HG02852 (cell line): Measurements from ENCODE around the gene METTL16.
"Not testable (repeated sequence)": the region's sequence is repeated elsewhere in the genome, so short reads cannot be mapped to it uniquely, and the experiment has no call there.

Source experiments
- ATAC-seq: cut with Tn5 transposase; IDR thresholded peaks from one replicate; pipeline ENCODE4 v1.9.1; 2021; ENCODE audit warnings: mild to moderate bottlenecking, moderate library complexity; ENCODE audit not compliant: unreplicated experiment

Gene METTL16

DNA sequence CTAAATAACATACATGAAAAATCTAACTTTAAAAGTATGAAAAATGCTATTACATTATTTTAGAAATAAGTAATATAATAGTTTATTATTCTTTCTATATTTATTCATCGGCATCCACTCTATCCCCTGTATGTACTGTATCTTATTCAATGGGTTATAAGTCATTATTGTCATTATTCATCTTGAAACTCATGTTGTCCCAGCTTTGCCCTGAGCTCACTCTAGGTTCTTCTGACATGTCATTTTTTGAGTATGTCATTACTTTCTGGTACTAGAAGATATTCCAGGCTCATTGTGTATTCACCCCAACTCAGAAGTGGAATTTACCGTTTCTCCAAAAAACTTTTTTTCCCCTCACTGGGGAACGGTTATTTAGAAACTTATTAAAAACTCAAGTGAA is 57.8 kb downstream of the METTL16 start:
- ATAC-seq: no peak

DNA sequence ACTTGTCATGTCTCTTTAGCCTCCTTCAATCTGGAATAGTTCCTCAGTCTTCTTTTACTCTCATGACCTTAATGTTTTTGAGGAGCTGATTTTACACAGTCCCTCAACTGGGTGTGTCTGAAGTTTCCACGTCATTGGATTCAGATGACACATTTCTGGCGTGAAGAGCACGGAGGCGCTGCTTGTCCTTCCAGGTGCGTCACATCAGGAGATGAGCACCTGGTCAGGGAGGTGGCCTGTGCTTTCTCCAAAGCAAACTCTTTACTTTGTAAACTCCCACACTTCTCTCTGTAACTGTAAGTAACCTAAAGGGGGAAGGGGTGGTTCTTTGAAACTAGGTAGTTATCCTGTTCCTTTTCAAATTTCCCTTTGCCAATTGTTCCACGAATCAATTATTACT is 58.4 kb downstream of the METTL16 start:
- no peak for ATAC-seq

DNA sequence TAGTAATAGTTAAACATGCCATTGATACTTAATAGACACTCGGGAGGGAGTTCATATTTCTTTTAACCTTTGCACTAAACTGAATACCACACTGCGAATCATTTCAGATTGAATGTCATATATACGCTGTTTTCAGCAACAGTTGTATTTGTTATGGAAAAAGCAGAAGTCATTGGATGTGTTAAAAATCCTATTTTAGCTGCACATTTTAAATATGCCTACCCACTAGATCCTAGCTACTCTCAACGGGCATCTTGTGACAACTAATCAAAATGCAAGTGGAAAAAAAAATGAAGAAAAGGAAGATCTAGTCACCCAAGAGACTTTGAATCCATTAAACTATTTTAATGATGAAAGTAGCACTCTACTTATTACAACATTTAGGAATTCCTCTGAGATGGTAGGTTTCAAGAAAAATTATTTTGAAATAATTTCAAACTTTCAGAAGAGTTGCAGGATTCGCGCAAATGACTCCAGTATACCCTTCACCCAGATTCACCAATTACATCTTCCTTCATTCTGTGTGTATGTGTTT is 59.4 kb downstream of the METTL16 start:
- ATAC-seq: no peak

DNA sequence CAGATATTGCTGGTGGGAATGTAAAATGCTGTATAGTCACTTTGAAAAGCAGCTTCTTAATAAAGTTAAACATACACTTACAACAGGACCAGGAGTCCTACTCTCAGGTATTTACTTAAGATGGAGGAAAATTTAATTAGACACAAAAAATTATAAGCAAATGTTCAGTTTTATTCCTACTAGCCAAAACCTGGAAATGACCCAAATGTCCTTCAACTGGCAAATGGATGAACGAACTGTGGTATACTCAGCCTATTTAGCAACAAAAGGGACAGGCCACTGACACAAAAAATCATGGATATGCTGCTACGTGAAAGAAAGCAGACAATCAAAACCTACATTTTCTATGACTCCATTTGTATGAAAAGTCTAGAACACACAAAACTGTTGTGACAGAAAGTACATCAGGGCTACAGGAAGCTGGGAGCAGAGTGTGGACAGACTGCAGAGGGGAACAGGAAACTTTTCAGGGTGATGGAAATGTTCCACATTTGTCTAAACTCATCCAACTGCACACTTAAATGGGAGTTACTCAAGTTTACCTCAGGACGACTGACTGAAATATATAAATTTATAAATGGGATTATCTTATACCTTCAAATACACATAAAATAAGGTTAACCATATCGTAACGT is 61.6 kb downstream of the METTL16 start:
- no peak for ATAC-seq

DNA sequence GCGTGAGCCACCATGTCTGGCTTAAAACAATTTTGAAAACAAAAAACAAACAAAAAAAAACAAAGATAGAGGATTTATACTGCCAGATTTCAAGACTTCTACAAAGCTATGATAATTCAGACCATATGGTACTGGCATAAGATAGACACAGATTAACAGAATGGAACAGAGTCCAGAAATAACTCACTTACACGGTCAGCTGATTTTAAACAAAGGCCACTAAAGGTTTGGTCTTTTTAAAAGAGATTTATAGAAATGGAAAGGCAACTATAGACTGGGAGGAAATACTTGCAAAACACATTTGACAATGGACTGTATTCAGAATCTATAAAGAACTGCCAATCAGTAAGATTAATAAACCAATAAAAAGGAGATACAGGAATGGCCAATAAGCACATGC is 62.2 kb downstream of the METTL16 start:
- no peak for ATAC-seq

DNA sequence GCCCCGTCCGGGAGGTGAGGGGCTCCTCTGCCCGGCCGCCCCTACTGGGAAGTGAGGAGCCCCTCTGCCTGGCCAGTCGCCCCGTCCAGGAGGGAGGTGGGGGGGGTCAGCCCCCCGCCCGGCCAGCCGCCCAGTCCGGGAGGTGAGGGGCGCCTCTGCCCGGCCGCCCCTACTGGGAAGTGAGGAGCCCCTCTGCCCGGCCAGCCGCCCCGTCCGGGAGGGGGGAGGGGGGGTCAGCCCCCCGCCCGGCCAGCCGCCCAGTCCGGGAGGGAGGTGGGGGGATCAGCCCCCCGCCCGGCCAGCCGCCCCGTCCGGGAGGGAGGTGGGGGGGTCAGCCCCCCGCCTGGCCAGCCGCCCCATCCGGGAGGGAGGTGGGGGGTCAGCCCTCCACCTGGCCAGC is 64.2 kb downstream of the METTL16 start:
- ATAC-seq: not testable (repeated sequence)

DNA sequence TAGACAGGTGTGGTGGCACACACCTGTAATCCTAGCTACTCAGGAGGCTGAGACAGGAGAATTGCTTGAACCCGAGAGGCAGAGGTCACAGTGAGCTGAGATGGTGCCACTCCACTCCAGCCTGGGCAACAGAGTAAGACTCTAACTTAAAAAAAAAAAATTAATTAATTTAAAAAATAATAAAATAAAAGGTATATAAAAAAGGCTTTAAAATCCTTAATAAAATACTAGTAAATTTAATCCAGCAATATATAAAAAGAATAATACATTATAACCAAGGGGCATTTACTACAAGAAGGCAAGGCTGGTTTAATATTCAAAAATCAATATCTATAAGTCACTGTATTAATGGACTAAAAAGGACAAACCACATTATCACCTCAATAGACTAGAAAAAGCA is 66.0 kb downstream of the METTL16 start:
- ATAC-seq: no peak

DNA sequence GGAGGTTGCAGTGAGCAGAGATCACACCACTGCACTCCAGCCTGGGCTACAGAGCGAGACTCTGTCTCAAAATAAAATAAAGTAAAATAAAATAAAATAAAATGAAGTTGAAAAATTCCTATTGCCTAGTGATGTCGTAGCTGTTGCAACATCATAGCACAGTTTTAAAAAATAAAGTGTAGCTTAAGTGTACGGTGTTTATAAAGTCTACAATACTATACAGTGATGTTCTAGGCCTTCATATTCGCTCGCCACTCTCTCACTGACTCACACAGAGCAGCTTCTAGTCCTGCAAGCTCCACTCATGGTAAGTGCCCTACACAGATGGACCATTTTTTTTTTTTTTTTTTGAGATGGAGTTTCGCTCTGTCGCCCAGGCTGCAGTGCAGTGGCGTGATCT is 67.3 kb downstream of the METTL16 start:
- no peak for ATAC-seq

DNA sequence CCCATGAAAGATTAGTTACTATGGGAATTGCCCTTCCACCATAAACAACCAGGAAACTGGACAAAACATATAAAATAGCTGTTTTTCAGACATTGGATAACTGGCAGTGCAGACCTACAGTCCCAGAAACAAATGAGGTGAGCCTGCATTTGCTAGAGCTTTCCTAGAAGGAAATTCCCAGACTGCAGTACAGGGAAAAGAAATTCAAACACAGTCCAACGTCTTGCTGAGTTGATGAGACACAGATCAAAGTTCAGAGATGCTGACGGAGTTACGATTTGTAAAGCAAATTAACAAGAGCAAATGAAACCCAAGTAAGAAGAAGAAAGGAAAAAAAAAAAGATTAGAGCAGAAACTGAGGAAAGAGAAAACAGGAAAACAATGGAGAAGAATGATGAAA is 69.5 kb downstream of the METTL16 start:
- no peak for ATAC-seq

DNA sequence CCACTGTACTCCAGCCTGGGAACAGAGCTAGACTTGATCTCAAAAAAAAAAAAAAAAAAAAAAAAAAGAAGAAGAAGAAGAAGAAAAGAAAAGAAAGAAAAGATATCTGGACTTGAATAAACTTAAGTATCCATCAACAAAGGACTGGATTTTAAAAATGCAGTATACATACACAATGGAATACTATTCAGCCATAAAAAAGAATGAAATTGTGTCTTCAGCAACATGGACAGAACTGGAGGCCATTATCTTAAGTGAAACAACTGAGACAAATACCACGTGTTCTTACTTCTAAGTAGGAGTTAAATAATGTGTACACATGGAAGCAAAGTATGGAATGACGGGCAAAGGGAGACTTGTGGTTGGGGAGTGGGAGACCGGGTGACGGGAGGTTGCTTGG is 70.8 kb downstream of the METTL16 start:
- ATAC-seq: no peak

DNA sequence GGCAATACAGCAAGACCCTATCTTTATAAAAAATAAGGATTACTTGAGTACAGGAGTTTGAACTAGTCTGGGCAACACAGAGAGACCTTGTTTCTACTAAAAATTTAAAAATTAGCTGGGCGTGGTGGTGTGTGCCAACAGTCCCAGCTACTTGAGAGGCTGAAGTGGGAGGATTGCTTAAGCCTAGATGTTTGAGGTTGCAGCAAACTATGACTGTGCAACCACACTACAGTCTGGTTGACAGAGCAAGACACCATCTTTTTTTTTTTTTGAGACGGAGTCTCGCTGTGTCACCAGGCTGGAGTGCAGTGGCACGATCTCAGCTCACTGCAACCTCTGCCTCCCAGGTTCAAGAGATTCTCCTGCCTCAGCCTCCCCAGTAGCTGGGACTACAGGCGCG is 71.7 kb downstream of the METTL16 start:
- ATAC-seq: not testable (repeated sequence)

DNA sequence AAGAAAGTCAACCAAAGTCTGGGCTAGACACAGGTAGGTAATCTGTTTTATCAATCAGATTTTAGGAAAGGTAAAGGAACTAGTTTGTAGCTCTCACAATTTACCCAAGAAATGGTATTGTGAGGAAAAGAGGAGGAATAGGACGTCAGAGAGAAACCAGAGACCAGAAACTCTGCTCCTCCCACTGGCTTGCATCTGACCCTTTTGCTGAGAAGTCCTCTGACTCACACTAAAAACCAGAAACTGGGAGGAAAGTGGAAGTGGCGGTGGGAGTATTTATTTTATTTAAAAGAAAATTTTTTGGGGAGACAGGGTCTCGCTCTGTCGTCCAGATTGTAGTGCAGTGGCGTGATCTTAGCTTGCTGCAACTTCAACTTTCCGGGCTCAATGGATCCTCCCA is 72.9 kb downstream of the METTL16 start:
- no peak for ATAC-seq

DNA sequence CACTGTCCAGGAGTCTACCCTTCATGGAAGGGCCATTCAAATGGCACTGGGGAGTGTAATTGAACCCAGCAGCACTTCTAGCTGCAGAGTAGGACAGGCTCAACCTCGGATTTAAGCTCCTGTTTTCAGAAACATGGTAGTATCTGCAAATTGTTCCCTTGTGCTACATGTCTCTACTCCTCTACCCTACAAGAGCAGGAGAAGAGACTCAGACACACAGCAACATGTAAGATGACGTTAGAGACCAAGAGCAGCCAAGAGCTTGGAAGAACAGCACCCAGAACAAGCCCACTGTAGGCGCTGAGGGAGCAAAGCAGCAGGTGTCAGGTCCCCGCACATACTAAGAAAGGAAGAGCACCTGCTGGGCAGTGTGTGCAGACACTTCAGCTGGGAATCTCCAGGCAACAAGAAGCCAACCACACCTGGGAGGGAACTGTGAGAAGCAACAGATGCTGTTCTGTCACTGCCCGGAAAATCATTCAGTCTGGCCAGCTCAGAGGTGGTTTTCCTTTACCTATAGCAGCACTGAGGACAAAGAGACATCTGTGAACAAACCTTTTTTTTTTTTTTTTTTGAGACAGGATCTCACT is 75.3 kb downstream of the METTL16 start:
- ATAC-seq: no peak

DNA sequence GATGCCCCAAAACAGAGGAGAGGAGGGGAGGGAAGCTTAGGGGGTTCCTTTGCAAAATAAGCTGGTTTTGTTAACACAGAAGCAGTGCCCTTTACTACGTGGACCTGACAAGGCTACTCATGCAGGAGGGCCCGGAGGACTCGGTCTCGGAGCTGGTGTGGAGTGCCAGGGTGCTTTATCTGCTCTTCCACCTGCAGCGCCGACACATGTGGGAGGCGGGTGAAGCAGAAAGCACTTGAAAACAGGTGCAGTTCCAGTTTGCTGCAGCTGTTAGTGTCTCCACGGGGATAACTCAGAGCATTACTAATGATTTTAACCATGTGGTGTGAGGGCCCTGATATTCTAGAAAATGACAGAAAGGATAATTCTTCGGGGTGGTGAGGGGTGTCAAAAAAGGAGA is 75.8 kb downstream of the METTL16 start:
- no peak for ATAC-seq

DNA sequence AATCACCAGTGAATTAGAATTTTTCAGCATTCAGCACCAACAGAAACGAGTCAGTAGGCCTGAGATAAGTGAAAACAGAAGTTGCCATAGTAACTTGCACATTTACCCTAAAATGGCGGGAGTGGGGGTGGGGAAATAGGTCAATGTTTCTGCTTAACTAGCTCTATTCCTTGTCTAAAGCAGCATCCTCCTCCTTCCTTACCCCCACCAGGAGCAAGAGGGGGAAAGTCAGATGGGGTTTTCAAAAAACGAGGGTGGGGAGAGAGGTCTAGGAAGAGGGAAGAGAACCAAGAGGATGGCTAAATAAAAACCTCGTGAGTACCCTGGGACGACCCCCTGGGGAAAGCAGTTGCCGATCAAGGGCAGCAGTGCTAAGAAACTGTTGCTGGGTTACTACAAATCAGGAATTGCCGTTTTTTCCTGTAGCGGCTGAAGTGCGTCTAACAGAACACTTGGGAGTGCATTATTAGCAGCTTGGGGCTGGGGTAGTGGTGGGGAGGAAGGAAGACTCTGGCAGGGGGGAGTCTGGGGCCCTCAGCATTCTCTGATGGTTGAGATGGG is 76.4 kb downstream of the METTL16 start:
- ATAC-seq: no peak

DNA sequence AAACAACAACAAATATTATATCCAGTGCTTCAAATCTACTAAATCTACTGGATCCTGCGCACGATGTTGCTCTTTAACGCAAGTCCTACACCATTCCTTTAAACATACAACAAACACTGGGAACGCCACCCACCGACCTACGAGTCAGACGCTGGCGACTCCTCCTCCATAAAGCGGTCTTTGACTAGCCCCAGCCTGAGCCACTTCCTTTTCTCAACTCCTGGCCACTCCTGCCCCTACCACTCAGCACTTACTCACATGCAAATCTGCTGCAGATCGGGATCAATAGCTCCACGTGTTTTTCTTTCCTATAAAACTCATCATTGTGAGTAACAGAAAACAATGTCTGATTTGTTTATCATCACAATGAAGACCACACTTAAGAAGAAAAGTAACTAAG is 78.0 kb downstream of the METTL16 start:
- no peak for ATAC-seq

DNA sequence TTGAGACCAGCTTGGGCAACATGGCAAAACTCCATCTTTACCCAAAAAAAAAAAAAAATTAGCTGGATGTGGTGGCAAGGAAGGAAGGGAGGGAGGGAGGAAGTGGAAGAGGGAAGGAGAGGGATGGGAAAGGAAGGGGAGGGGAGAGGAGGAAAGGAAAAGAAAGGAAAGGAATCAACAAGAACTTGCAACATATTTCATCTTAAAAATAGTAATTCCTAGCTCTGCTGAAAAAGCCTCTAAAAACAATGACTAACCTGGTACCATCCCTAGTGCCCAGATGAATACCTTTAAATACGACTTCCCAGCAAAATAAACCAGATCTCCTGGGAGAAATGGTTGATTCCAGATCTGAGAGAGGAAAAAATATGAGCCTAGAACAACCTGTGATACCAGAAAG is 83.8 kb downstream of the METTL16 start:
- ATAC-seq: no peak

DNA sequence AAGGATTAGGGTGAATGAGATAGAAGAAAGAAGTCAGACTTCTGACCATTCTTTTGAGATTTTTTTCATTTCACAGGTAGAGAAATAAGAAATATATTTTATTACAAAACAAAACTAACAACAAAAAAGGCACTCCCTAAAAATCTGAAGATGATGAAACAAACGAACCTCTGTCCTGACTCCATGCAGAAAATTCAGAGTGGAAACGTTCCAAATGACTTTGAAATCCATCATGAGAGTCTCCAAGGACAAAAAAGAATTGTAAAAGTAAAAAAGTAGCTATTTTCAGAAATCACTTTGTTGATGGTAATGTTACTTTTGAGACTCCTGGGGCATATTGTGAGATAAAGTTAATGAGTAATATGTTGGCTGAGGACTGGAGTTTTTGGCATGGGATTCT is 84.5 kb downstream of the METTL16 start:
- no peak for ATAC-seq

DNA sequence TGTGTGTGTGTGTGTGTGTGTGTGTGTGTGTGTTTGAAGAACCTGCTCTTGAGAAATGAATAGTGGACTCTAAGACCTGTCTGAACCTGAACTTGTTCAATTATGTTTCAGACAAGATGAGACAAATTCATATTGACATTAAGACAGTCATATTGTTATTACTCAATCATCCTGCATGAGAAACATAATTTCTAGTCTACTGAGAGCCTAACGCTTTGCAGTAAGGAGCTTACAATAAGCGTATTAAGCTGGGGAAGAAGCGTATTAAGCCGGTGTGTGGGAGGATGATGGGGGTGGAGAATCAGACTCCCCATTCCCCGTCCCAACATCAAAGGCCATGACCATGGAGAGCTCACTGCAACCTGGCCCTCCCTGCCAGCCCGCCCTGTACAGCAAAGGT is 88.4 kb downstream of the METTL16 start:
- no peak for ATAC-seq

DNA sequence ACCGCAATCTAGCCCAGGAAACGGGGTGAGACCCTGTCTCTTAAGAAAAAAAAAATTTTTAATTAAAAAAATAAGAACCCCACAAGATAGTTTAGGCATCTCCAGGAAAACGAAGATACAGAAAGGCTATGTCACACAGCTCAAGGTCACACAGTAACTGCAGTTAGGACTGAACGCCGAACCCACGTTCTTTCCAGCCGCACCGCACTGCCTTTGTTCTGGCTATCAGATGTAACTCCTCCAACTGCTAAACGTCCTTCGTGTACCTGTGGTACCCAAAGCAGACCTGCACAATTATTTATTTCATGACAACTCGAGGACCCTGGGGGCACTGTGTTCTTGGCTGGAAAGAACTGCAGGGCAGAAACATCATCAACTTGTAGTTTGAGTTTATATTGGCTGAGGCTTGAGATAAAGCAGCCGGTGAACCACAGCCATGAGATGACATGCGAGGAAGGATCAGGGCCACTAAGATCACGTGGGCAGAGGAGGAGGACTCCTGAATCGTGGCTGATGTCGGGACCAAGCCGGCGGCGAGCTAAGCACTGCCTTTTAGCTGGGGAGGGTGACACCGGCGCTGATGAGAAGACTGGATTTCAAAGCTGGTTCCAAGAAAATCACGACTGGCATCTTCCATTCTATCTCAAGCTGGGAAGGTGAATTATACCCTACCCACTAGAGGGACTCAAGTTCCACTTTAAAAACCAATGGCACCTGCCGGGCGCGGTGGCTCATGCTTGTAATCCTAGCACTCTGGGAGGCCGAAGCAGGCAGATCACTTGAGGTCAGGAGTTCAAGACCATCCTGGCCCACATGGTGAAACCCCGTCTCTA is 90.2 kb downstream of the METTL16 start:
- no peak for ATAC-seq

DNA sequence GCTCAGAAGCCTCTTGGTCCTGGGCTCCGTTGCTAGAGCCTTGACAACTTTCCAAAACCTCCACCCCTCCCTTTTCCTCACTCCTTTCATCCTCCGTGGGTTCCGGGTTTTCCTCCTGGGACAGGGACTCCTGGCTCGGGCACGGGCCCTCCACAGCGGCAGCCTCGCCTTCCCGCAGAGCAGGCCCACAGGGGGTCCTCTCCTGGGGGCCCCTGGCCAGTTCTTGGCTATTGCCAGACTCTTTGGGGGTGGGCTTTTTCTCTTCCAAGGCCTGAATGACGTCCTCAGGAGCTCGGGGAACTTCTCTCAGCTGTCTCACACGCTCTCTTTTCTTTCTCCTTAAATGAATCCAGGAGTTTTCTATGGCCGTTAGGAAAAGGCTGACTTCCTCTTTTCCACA is 91.5 kb downstream of the METTL16 start:
- no peak for ATAC-seq

DNA sequence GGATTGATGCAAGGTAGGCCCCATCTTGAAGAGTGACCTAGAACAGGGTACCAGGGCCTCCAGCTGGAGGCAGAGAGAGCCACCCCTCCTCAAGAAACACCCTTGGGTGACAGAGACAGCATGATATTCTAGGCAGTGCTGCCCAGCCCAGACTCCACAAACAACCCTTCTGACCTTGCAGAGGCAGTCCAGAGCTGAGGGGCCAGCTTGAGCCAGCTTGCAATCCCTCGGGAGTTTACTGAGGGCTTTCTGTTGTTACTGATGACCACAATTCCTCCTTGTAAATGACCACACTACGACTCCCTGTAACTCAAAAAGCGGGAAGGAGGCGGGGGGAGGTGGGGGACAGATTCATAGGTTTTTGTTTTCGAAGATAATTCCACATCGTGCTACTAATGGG is 92.2 kb downstream of the METTL16 start:
- no peak for ATAC-seq
